Left lung (tissue), 10 donors: Measurements from ENCODE around the gene DDX25. TPM values are rescaled to one million over a fixed set of nuclear protein-coding genes. Genes with fewer than 3 reads are reported as not detected.

ENCODE experiments used
- ATAC-seq: fragments of 200-7000 bp; cut with Tn5 transposase; one replicate; pipeline ENCODE4 v1.9.1; 2020; ENCODE audit warnings: moderate library complexity
- DNase-seq, 4 donors: peaks; one replicate each; pipeline ENCODE4 v3.0.0-alpha.2; 2013 to 2020
- H3K27ac ChIP-seq, 2 donors: fragments of 200-600 bp; sonication (generic) in 1 of 2; one replicate each; pipeline versions ENCODE4 v1.5.0 to v1.8.0; 2020 to 2021
- H3K27me3 ChIP-seq, 2 donors: fragments of 200-600 bp; sonication (generic) in 1 of 2; one replicate each; pipeline versions ENCODE4 v1.5.0 to v1.8.0; 2020 to 2021
- H3K36me3 ChIP-seq, 2 donors: fragments of 200-600 bp; sonication (generic) in 1 of 2; one replicate each; pipeline versions ENCODE4 v1.5.0 to v1.8.0; 2020 to 2021
- H3K4me1 ChIP-seq, 2 donors: fragments of 200-600 bp; one replicate each; pipeline ENCODE4 v1.8.0; 2021
- H3K4me3 ChIP-seq, 2 donors: fragments of 200-600 bp; sonication (generic) in 1 of 2; one replicate each; pipeline versions ENCODE4 v1.5.0 to v1.8.0; 2020 to 2021; ENCODE audit warnings: mild to moderate bottlenecking in 1 of 2
- H3K9me3 ChIP-seq, 2 donors: fragments of 200-600 bp; sonication (generic) in 1 of 2; one replicate each; pipeline versions ENCODE4 v1.5.0 to v1.8.0; 2020 to 2021
- intact Hi-C, 2 donors: fragments of 100-400 bp; cut with DNase I; formaldehyde crosslinking; loops; one replicate each; pipeline versions ENCODE4 v1.11.2 to v1.14.2; 2022
- polyA plus RNA-seq, 6 donors: library from polyadenylated mRNA; unstranded; fragments of 120-200 nt; gene quantifications; one replicate each; pipeline ENCODE4 v1.2.1, GENCODE V29; 2013; ENCODE audit not compliant: insufficient read length in 6 of 6
- total RNA-seq, 2 donors: library from RNA; stranded (reverse); fragmentation: NEBNext Ultra II Directional; extraction: Animal tissue kit (Norgen Biotek cat#: 25700); gene quantifications; one replicate each; pipeline ENCODE4 v1.2.1, GENCODE V29; 2021
- TF ChIP-seq, protein P1 (sequence below), 2 donors: fragments of 200-600 bp; sonication (generic) in 1 of 2; IDR thresholded peaks; one replicate each; pipeline versions ENCODE4 v1.5.0 to v1.8.0; 2021; ENCODE audit warnings: antibody characterized with exemption in 2 of 2
- donor health status: DM: no; HTN: yes; CAD: no.
- donor health status: DM: no; HTN: no; CAD: no.

Gene DDX25
- total and polyA plus RNA-seq, 8 donors, result 0.47 to 2.5 (median 2.0) TPM; not detected in 1

GRCh38 chr11:125922156-125922555, 17.8 kb downstream of the DDX25 start:
- Histone ChIP-seq H3K36me3 (no peaks in the 10 kb centered on the region), H3K9me3 (no peaks in the 10 kb centered on the region), H3K4me1 (no peaks in the 10 kb centered on the region), H3K27ac (no peak overlapping the region), H3K4me3 (no peak overlapping the region), H3K27me3 (peaks cover 0 to 8% of the 10 kb centered on the region in 2 donors)
- ATAC-seq (no peak), DNase-seq (no peak)
- intact Hi-C loops, result no loop called here
- TF ChIP-seq, protein P1, sequence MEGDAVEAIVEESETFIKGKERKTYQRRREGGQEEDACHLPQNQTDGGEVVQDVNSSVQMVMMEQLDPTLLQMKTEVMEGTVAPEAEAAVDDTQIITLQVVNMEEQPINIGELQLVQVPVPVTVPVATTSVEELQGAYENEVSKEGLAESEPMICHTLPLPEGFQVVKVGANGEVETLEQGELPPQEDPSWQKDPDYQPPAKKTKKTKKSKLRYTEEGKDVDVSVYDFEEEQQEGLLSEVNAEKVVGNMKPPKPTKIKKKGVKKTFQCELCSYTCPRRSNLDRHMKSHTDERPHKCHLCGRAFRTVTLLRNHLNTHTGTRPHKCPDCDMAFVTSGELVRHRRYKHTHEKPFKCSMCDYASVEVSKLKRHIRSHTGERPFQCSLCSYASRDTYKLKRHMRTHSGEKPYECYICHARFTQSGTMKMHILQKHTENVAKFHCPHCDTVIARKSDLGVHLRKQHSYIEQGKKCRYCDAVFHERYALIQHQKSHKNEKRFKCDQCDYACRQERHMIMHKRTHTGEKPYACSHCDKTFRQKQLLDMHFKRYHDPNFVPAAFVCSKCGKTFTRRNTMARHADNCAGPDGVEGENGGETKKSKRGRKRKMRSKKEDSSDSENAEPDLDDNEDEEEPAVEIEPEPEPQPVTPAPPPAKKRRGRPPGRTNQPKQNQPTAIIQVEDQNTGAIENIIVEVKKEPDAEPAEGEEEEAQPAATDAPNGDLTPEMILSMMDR (IDR thresholded peaks at IDR 0.05), result no peak

GRCh38 chr11:125923012-125923579, 18.8 kb downstream of the DDX25 start:
- intact Hi-C loops, result no loop called here
- TF ChIP-seq, protein P1 (IDR thresholded peaks at IDR 0.05), result peak; percentile 58 to 73
- ATAC-seq, result peak; percentile 97

GRCh38 chr11:125923633-125924032, 19.3 kb downstream of the DDX25 start:
- Histone ChIP-seq H3K9me3 (no peaks in the 10 kb centered on the region), H3K4me3 (no peak overlapping the region), H3K36me3 (no peaks in the 10 kb centered on the region), H3K27me3 (no peaks in the 10 kb centered on the region), H3K4me1 (no peaks in the 10 kb centered on the region), H3K27ac (no peak overlapping the region)
- TF ChIP-seq, protein P1 (IDR thresholded peaks at IDR 0.05), result no peak
- ATAC-seq, result no peak
- intact Hi-C loops, result no loop called here
- no peak for DNase-seq

More at GRCh38 chr11:125923012-125923579, 18.8 kb downstream of the DDX25 start:
- Histone ChIP-seq H3K27me3 (peaks cover 0 to 3% of the 10 kb centered on the region in 2 donors), H3K4me1 (no peaks in the 10 kb centered on the region), H3K27ac (no peak overlapping the region), H3K4me3 (no peak overlapping the region), H3K9me3 (no peaks in the 10 kb centered on the region), H3K36me3 (no peaks in the 10 kb centered on the region)
- peak in 3 of 4 donors; percentile 53 to 81 (median 58) for DNase-seq

GRCh38 chr11:125924384-125925007, 20.2 kb downstream of the DDX25 start:
- DNase-seq, result no peak
- no peak for ATAC-seq
- no peaks in the 10 kb centered on the region for H3K9me3 ChIP-seq
- no peak overlapping the region for H3K27ac ChIP-seq
- intact Hi-C loops, result loop anchor here in 1 of 2 donors (5.0 kb wide), 1 partner anchor 268 kb away; no protein-coding TSS in a partner anchor
- no peaks in the 10 kb centered on the region for H3K4me1 ChIP-seq
- no peaks in the 10 kb centered on the region for H3K27me3 ChIP-seq
- TF ChIP-seq, protein P1 (IDR thresholded peaks at IDR 0.05), result no peak
- no peak overlapping the region for H3K4me3 ChIP-seq
- no peaks in the 10 kb centered on the region for H3K36me3 ChIP-seq

DNA sequence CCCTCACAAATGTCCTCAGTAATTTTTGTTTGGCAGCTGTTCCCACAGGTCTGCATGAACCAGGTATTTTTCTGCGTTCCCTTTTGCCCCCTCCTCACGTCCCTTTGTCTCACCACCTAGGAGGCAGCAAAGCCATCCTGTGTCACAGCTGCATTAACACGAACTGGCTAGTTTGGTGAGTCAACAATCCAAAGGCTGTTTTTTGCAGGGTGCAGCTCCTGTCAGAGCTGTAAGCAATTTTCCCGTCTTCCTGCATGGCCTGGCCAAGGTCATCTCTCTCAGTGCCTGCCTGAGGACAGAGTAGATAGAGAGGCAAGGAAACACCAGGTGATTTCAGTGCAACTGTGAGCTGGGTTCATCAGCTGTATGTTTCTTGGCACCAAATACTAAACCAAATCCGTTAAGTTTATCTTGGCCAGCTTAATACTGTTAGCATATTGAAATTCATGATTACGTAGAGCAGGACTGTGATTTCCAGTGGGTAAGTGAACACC, 21.0 kb downstream of the DDX25 start:
- ATAC-seq, result no peak
- Histone ChIP-seq H3K4me1 (no peaks in the 10 kb centered on the region), H3K27me3 (no peaks in the 10 kb centered on the region), H3K36me3 (no peaks in the 10 kb centered on the region), H3K27ac (no peak overlapping the region), H3K9me3 (no peaks in the 10 kb centered on the region), H3K4me3 (no peak overlapping the region)
- intact Hi-C loops, result loop anchor here in 1 of 2 donors (5.0 kb wide), 1 partner anchor 267 kb away; no protein-coding TSS in a partner anchor
- no peak for DNase-seq
- TF ChIP-seq, protein P1 (IDR thresholded peaks at IDR 0.05), result no peak
